DND-41 (cell line): Measurements from ENCODE around the gene RASSF7.

Experiments used
- EZH2 ChIP-seq: IDR thresholded peaks from 3 replicates; pipeline ENCODE4 v1.6.1; 2012; ENCODE audit warnings: borderline replicate concordance, low read depth, mild to moderate bottlenecking, moderate library complexity, low read length, inconsistent platforms; ENCODE audit not compliant: severe bottlenecking
- TF ChIP-seq, protein P1 (sequence below): IDR thresholded peaks from 2 replicates; pipeline ENCODE4 v1.5.1; 2012; ENCODE audit warnings: borderline replicate concordance, low read length, moderate library complexity, mild to moderate bottlenecking; ENCODE audit not compliant: poor library complexity, severe bottlenecking; ENCODE audit errors: extremely low read depth

DNA sequence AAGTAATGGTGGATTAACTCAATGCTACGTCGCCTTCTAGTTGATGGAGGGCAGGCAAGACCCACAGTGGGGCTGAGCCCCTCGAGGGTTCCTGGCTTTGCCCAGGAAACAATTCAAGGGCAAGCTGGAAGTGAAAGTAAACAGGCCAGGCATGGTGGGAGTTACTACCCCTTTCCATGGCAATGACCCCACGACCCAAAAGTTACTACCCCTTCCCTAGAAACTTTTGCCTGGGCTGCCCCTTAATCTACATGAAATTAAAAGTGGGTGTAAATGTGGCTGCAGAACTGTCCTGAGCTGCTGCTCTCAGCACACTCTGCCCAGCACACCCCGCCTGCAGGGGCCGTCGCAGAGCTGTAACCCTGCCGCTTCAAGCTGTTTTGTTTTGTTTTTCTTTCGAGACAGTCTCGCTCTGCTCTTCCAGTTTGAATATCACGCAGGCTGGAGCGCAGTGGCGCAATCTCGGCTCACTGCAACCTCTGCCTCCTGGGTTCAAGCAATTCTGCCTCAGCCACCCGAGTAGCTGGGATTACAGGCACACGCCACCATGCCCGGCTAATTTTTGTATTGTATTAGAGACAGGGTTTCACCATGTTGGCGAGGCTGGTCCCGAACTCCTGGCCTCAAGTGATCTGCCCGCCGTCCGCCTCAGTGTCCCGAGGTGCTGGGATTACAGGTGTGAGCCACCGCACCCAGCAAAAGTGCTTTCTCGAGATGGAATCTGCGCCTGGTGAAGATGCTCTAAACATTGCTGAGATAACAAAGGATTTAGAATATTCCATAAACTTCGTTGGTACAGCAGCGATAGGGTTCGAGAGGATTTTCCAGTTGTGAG lies 47.8 kb upstream of the RASSF7 start:
- TF ChIP-seq, protein P1, sequence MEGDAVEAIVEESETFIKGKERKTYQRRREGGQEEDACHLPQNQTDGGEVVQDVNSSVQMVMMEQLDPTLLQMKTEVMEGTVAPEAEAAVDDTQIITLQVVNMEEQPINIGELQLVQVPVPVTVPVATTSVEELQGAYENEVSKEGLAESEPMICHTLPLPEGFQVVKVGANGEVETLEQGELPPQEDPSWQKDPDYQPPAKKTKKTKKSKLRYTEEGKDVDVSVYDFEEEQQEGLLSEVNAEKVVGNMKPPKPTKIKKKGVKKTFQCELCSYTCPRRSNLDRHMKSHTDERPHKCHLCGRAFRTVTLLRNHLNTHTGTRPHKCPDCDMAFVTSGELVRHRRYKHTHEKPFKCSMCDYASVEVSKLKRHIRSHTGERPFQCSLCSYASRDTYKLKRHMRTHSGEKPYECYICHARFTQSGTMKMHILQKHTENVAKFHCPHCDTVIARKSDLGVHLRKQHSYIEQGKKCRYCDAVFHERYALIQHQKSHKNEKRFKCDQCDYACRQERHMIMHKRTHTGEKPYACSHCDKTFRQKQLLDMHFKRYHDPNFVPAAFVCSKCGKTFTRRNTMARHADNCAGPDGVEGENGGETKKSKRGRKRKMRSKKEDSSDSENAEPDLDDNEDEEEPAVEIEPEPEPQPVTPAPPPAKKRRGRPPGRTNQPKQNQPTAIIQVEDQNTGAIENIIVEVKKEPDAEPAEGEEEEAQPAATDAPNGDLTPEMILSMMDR = no peak
- no peak for TF ChIP-seq EZH2
